ENCODE data around the gene SUSD1. TPM values are rescaled to one million over a fixed set of nuclear protein-coding genes. Genes with fewer than 3 reads are reported as not detected.

The SUSD1 gene
- total RNA-seq, 2 donors from 2014 or later: 13.1 to 24.0 TPM

GRCh38 chr9:112111461-112111860 lies 63.6 kb downstream of the SUSD1 start:
- Histone ChIP-seq H3K36me3 (peaks cover 4% of the 10 kb centered on the region), H3K9me3 (no peaks in the 10 kb centered on the region), H3K4me3 (no peak overlapping the region), H3K27me3 (replicated peaks; ENCODE audit: insufficient read depth) (no peaks in the 10 kb centered on the region), H3K27ac (no peak overlapping the region), H3K4me1 (ENCODE audit: control insufficient read depth in 1 of 2, low read depth in 2 of 2) (no peaks in the 10 kb centered on the region)
- ATAC-seq (ENCODE audit: insufficient number of reproducible peaks, low FRiP score, low read depth) (no peak), DNase-seq (ENCODE audit: low spot score) (no peak)
- TF ChIP-seq, protein P1, sequence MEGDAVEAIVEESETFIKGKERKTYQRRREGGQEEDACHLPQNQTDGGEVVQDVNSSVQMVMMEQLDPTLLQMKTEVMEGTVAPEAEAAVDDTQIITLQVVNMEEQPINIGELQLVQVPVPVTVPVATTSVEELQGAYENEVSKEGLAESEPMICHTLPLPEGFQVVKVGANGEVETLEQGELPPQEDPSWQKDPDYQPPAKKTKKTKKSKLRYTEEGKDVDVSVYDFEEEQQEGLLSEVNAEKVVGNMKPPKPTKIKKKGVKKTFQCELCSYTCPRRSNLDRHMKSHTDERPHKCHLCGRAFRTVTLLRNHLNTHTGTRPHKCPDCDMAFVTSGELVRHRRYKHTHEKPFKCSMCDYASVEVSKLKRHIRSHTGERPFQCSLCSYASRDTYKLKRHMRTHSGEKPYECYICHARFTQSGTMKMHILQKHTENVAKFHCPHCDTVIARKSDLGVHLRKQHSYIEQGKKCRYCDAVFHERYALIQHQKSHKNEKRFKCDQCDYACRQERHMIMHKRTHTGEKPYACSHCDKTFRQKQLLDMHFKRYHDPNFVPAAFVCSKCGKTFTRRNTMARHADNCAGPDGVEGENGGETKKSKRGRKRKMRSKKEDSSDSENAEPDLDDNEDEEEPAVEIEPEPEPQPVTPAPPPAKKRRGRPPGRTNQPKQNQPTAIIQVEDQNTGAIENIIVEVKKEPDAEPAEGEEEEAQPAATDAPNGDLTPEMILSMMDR (IDR thresholded peaks at IDR 0.05): no peak

DNA sequence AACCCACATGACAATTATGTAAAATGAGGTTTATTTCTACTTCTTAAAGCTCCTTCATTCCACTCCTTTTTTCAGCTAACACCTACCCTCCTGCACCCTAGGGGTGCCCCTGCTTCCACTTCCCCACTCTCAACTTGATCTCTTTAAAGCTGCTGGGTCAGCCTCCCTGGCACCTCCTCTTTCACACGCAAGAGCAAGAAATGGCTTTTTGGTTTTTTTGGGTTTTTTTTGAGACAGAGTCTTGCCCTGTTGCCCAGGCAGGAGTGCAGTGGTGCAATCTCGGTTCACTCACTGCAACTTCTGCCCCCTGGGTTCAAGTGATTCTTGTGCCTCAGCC lies 64.4 kb downstream of the SUSD1 start:
- no peak overlapping the region for H3K4me3 ChIP-seq
- ATAC-seq (ENCODE audit: insufficient number of reproducible peaks, low FRiP score, low read depth) (no peak), DNase-seq (ENCODE audit: low spot score) (no peak)
- H3K27me3 ChIP-seq (replicated peaks; ENCODE audit: insufficient read depth): no peaks in the 10 kb centered on the region
- H3K36me3 ChIP-seq: peaks cover 4% of the 10 kb centered on the region
- H3K27ac ChIP-seq: no peak overlapping the region
- no peaks in the 10 kb centered on the region for H3K4me1 ChIP-seq (ENCODE audit: control insufficient read depth in 1 of 2, low read depth in 2 of 2)
- no peaks in the 10 kb centered on the region for H3K9me3 ChIP-seq
- TF ChIP-seq, protein P1 (IDR thresholded peaks at IDR 0.05): no peak

- no peak for DNase-seq (ENCODE audit: low spot score)
- H3K9me3 ChIP-seq: no peaks in the 10 kb centered on the region
- TF ChIP-seq, protein P1 (IDR thresholded peaks at IDR 0.05): no peak
Observed at GRCh38 chr9:112110094-112110776, 64.9 kb downstream of the SUSD1 start.

DNA sequence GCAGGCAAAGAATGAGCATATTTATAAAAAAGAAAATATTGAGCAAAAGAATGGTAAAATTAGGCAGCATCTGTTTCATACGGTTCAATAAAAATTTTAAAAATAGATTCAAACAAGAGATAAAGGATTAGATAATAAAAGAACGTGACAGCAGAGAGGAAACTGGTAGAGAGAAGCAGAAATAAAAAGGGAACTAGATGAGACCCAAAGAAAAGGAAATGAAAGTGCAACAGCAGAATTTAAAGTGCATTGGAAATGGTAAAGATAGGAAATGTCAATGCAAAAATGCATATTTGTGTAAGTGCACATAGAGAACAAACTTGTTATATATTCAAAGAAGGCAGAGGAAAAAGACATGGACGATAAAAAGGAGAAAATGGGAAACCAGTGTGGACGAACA lies 70.2 kb downstream of the SUSD1 start:
- ATAC-seq (ENCODE audit: insufficient number of reproducible peaks, low FRiP score, low read depth): no peak
- TF ChIP-seq, protein P1 (IDR thresholded peaks at IDR 0.05): no peak

More at GRCh38 chr9:112110094-112110776, 64.9 kb downstream of the SUSD1 start:
- Histone ChIP-seq H3K36me3 (peaks cover 4% of the 10 kb centered on the region), H3K4me3 (no peak overlapping the region), H3K27ac (no peak overlapping the region), H3K4me1 (ENCODE audit: control insufficient read depth in 1 of 2, low read depth in 2 of 2) (no peaks in the 10 kb centered on the region), H3K27me3 (replicated peaks; ENCODE audit: insufficient read depth) (no peaks in the 10 kb centered on the region)
- no peak for ATAC-seq (ENCODE audit: insufficient number of reproducible peaks, low FRiP score, low read depth)

DNA sequence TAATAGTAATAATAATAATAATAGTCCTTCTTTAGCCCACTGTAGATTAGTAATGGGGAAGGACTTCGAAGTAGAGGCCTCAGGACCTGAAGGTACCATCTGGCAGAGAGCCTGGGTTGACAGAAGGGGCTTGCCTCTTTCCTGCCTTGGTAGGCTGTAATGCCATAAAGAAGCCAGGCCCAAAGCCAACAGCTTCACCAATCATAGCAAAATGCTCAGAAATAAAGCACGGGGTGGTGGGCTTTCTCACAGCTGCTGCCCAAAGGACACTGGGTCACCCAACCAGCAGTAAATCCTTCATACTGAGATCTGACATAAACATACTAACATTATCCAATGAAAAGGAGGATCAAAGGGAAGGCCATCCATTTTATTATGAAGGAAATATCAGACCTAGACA lies 70.7 kb downstream of the SUSD1 start:
- Histone ChIP-seq H3K27ac (no peak overlapping the region), H3K4me1 (ENCODE audit: control insufficient read depth in 1 of 2, low read depth in 2 of 2) (no peaks in the 10 kb centered on the region), H3K4me3 (no peak overlapping the region), H3K9me3 (no peaks in the 10 kb centered on the region), H3K27me3 (replicated peaks; ENCODE audit: insufficient read depth) (no peaks in the 10 kb centered on the region), H3K36me3 (no peaks in the 10 kb centered on the region)
- TF ChIP-seq, protein P1 (IDR thresholded peaks at IDR 0.05): no peak
- no peak for DNase-seq (ENCODE audit: low spot score)
- ATAC-seq (ENCODE audit: insufficient number of reproducible peaks, low FRiP score, low read depth): no peak

More for the DNA sequence above, 70.2 kb downstream of the SUSD1 start:
- no peaks in the 10 kb centered on the region for H3K9me3 ChIP-seq
- no peak for DNase-seq (ENCODE audit: low spot score)
- no peaks in the 10 kb centered on the region for H3K27me3 ChIP-seq (replicated peaks; ENCODE audit: insufficient read depth)
- H3K27ac ChIP-seq: no peak overlapping the region
- no peak overlapping the region for H3K4me3 ChIP-seq
- no peaks in the 10 kb centered on the region for H3K36me3 ChIP-seq
- no peaks in the 10 kb centered on the region for H3K4me1 ChIP-seq (ENCODE audit: control insufficient read depth in 1 of 2, low read depth in 2 of 2)
